Measurements from ENCODE around the gene RPL3. TPM values are rescaled to one million over a fixed set of nuclear protein-coding genes. Genes with fewer than 3 reads are reported as not detected.

Gene RPL3
- total RNA-seq, 1 experiment from 2014 or later, result 1,699 TPM

DNA sequence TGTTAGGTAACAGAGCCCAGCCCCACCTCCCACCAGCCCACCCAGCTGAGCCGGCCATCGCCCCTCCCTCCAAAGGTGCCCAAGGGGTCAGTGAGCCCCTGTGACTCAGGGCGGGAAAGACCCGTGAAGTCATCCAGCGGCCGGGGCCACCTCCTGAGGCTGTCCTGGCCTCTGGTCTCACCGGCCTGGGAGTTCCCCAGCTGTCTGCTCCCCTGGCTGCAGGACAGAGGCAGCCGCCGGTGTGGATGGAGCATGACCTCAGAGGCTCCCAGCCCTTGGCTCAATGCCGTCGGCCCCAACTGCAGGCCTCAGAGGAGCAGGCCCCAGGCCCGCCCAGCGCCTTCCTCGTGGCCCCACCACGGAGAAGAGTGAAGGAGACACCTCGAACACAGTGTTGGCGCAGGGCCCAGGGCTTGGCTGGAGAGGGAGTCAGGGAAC is 28.7 kb downstream of the RPL3 start:
- POLR2A ChIA-PET (ENCODE audit: unreplicated experiment), result interaction anchor here (0.6 to 1.1 kb wide), 4 partner anchors 28 to 488 kb away, joined by 3 to 8 read pairs (median 4); no protein-coding TSS in a partner anchor

DNA sequence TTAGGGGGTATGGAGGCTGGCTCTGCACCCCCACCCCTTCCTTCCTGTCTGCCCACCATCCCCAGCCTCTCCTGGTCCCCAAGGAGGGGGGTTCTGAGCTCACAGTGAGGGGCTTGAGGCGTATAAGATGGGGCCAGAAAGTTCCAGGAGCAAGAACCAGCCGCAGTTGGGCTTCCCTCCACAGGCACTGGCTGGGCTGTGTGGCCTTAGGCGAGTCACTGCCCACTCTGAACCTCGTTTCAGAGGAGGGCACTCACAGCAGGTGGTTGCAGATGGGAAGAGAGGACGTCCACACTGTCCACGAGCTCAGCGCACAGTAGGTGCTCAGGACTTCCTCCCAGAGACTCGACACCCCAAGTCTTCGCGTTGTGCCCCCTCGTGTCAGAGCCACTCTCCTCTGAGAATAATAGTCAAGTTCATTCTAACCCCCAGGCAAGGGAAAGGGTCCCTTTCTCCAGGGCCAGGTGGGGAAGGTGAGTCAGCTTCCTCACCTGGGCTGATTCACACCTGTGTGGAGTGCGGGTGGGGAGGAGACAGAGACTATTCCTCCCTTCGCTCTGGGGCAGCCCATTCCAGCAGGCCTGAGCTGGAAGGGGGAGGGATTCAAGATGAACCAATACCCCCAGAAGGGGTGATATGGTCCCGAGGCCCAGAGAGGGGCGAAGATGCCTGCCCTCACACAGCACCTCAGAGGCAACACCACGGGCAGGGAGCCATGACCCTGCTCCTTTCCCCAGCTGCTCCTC is 29.3 kb downstream of the RPL3 start:
- POLR2A ChIA-PET (ENCODE audit: unreplicated experiment), result interaction anchor here (0.6 to 1.1 kb wide), 7 partner anchors 28 to 780 kb away, joined by 3 to 11 read pairs (median 4); no protein-coding TSS in a partner anchor
- no peak overlapping the region for H2AFZ ChIP-seq
- peaks cover 80% of the 10 kb centered on the region for H3K4me1 ChIP-seq (replicated peaks; ENCODE audit: insufficient read depth)
- no peak overlapping the region for H3K4me3 ChIP-seq
- no peaks in the 10 kb centered on the region for H3K79me2 ChIP-seq (ENCODE audit: low read depth)
- peak overlapping the region; percentile 53 for H3K4me2 ChIP-seq
- peaks cover 2% of the 10 kb centered on the region; the same call in 1 of the 2 replicates for H3K9me3 ChIP-seq (ENCODE audit: insufficient read depth, low read depth)
- H3K27me3 ChIP-seq (ENCODE audit: insufficient read depth, low read depth), result no peaks in the 10 kb centered on the region
- intact Hi-C loops (cut with micrococcal nuclease; ENCODE audit: unreplicated experiment), result no loop called here
- DNase-seq, result peak; percentile 86 to 94
- H3F3A ChIP-seq (ENCODE audit: insufficient read depth, low read depth), result peaks cover 77% of the 10 kb centered on the region
- CTCF ChIA-PET, result interaction anchor here (0.6 kb wide), 1 partner anchor 763 kb away, joined by 3 read pairs; no protein-coding TSS in a partner anchor
- peak overlapping the region; percentile 84 for H3K27ac ChIP-seq
- no peak for TF ChIP-seq EZH2 (IDR thresholded peaks at IDR 0.05; ENCODE audit: low read depth)
- TF ChIP-seq CTCF (conservative IDR thresholded peaks at IDR 0.05), result no peak
- H3K36me3 ChIP-seq (ENCODE audit: low read depth), result no peaks in the 10 kb centered on the region
- no peaks in the 10 kb centered on the region for H4K20me1 ChIP-seq (ENCODE audit: insufficient read depth)
- no peaks in the 10 kb centered on the region for H3K9me2 ChIP-seq (ENCODE audit: insufficient read depth)
- TSS peak; percentile 38 for BruUV-seq (replicated peaks)

More for the DNA sequence above, 28.7 kb downstream of the RPL3 start:
- BruUV-seq (replicated peaks), result no TSS peak
- DNase-seq, result peak; percentile 92 to 95
- no peaks in the 10 kb centered on the region for H3K9me3 ChIP-seq (ENCODE audit: insufficient read depth, low read depth)
- TF ChIP-seq CTCF (conservative IDR thresholded peaks at IDR 0.05) (no peak), EZH2 (IDR thresholded peaks at IDR 0.05; ENCODE audit: low read depth) (no peak)
- H3K36me3 ChIP-seq (ENCODE audit: low read depth), result no peaks in the 10 kb centered on the region
- peaks cover 82% of the 10 kb centered on the region for H3K4me1 ChIP-seq (replicated peaks; ENCODE audit: insufficient read depth)
- H3K9me2 ChIP-seq (ENCODE audit: insufficient read depth), result no peaks in the 10 kb centered on the region
- H3K27me3 ChIP-seq (ENCODE audit: insufficient read depth, low read depth), result no peaks in the 10 kb centered on the region
- H3K4me3 ChIP-seq, result no peak overlapping the region
- CTCF ChIA-PET, result interaction anchor here (0.7 to 1.6 kb wide), 2 partner anchors 76 to 532 kb away, joined by 3 to 4 read pairs; no protein-coding TSS in a partner anchor
- H3K79me2 ChIP-seq (ENCODE audit: low read depth), result no peaks in the 10 kb centered on the region
- intact Hi-C loops (cut with micrococcal nuclease; ENCODE audit: unreplicated experiment), result no loop called here
- H4K20me1 ChIP-seq (ENCODE audit: insufficient read depth), result no peaks in the 10 kb centered on the region
- peaks cover 80% of the 10 kb centered on the region for H3F3A ChIP-seq (ENCODE audit: insufficient read depth, low read depth)
- H3K27ac ChIP-seq, result peak overlapping the region; percentile 84
- H3K4me2 ChIP-seq, result peak overlapping the region; percentile 53
- H2AFZ ChIP-seq, result no peak overlapping the region

- CTCF ChIA-PET, result interaction anchor here (0.6 kb wide), 1 partner anchor 764 kb away, joined by 3 read pairs; no protein-coding TSS in a partner anchor
Measured at GRCh38 chr22:39289533-39289932, 29.9 kb downstream of the RPL3 start.

More at GRCh38 chr22:39289533-39289932, 29.9 kb downstream of the RPL3 start:
- Histone ChIP-seq H3K9me3 (ENCODE audit: insufficient read depth, low read depth) (peaks cover 6% of the 10 kb centered on the region; the same call in 1 of the 2 replicates), H3K4me1 (replicated peaks; ENCODE audit: insufficient read depth) (peaks cover 80% of the 10 kb centered on the region), H3K27me3 (ENCODE audit: insufficient read depth, low read depth) (no peaks in the 10 kb centered on the region), H3K79me2 (ENCODE audit: low read depth) (no peaks in the 10 kb centered on the region), H3K9me2 (ENCODE audit: insufficient read depth) (no peaks in the 10 kb centered on the region), H3K4me3 (no peak overlapping the region), H4K20me1 (ENCODE audit: insufficient read depth) (no peaks in the 10 kb centered on the region), H3K4me2 (peak overlapping the region; percentile 53), H2AFZ (no peak overlapping the region), H3K27ac (peak overlapping the region; percentile 84), H3F3A (ENCODE audit: insufficient read depth, low read depth) (peaks cover 81% of the 10 kb centered on the region), H3K36me3 (ENCODE audit: low read depth) (no peaks in the 10 kb centered on the region)
- intact Hi-C loops (cut with micrococcal nuclease; ENCODE audit: unreplicated experiment), result no loop called here
- TF ChIP-seq CTCF (conservative IDR thresholded peaks at IDR 0.05) (no peak), EZH2 (IDR thresholded peaks at IDR 0.05; ENCODE audit: low read depth) (no peak)
- no TSS peak for BruUV-seq (replicated peaks)
- POLR2A ChIA-PET (ENCODE audit: unreplicated experiment), result no interaction called here
- DNase-seq, result no peak
